ENCODE measurements around the gene OR2T10. TPM values are rescaled to one million over a fixed set of nuclear protein-coding genes. Genes with fewer than 3 reads are reported as not detected.

OR2T10 gene
- total RNA-seq, 2 donors from 2014 or later: not detected

Small RNA genes within 50 kb of the gene (small RNA-seq; reads per million reads assigned to genes)
- 0 reads per million in 2 donors for gene RF00019

Other genes with a start within 250 kb of the OR2T10 start
- under 1 TPM in 1 of 2 donors, not detected in 1; 0.68 TPM for gene OR14C36, start 248.9 kb downstream of the OR2T10 start, total RNA-seq
- gene OR2T4, start 236.0 kb downstream of the OR2T10 start, total RNA-seq: not detected
- gene OR2T6, start 222.0 kb downstream of the OR2T10 start, total RNA-seq: under 1 TPM in 1 of 2 donors, not detected in 1; 0.11 TPM
- not detected for gene OR2T1, start 194.7 kb downstream of the OR2T10 start, total RNA-seq
- gene OR2T2, start 152.1 kb downstream of the OR2T10 start, total RNA-seq: not detected
- gene OR2T3, start 124.3 kb downstream of the OR2T10 start, total RNA-seq: 1 to 10 TPM in 1 of 2 donors, not detected in 1; 1.5 TPM
- gene OR2T5, start 109.1 kb downstream of the OR2T10 start, total RNA-seq: not detected
- under 1 TPM in 1 of 2 donors, not detected in 1; 0.34 TPM for gene OR2G6, start 89.6 kb downstream of the OR2T10 start, total RNA-seq
- gene OR2T29, start 34.9 kb downstream of the OR2T10 start, total RNA-seq: not detected
- not detected for gene OR2T34, start 22.9 kb downstream of the OR2T10 start, total RNA-seq
- gene OR2T11, start 37.4 kb upstream of the OR2T10 start, total RNA-seq: not detected
- not detected for gene OR2T35, start 47.6 kb upstream of the OR2T10 start, total RNA-seq
- not detected for gene OR2T27, start 57.8 kb upstream of the OR2T10 start, total RNA-seq
- gene OR14I1, start 105.1 kb upstream of the OR2T10 start, total RNA-seq: not detected
- not detected for gene LYPD8, start 158.1 kb upstream of the OR2T10 start, total RNA-seq
- gene SH3BP5L, start 228.2 kb upstream of the OR2T10 start, total RNA-seq: 10 to 100 TPM; 23.3 to 35.3 TPM
- gene ZNF672, start 240.5 kb upstream of the OR2T10 start, total RNA-seq: 10 to 100 TPM; 44.2 to 63.1 TPM

Measured in prostate gland (tissue), 2 donors.